NB4 (cell line): Measurements from ENCODE around the gene NEMP1.

Experiments used
- DNase-seq: peaks from one replicate; pipeline ENCODE4 v3.0.0; 2010; ENCODE audit warnings: low read depth
- H3K4me3 ChIP-seq: one replicate; pipeline ENCODE4 v1.5.1; 2011; ENCODE audit warnings: mild to moderate bottlenecking, low read depth, low read length, moderate library complexity
- CTCF ChIP-seq: IDR thresholded peaks from one replicate; pipeline ENCODE4 v1.5.1; 2012; ENCODE audit warnings: low read depth, low read length
- MAX ChIP-seq: IDR thresholded peaks from 2 replicates; pipeline ENCODE4 v1.6.1; 2011; ENCODE audit warnings: low read depth, low read length
- MYC ChIP-seq: IDR thresholded peaks from 2 replicates; pipeline ENCODE4 v1.6.1; 2011; ENCODE audit warnings: low read depth, low read length
- POLR2A ChIP-seq: IDR thresholded peaks from 2 replicates; pipeline ENCODE4 v1.6.1; 2011; ENCODE audit warnings: mild to moderate bottlenecking; ENCODE audit not compliant: insufficient read length; ENCODE audit errors: extremely low read depth

NEMP1 gene

GRCh38 chr12:57107456-57108155 lies 29.0 kb upstream of the NEMP1 start:
- H3K4me3 ChIP-seq, result no peak overlapping the region
- no peak for TF ChIP-seq POLR2A
- TF ChIP-seq MYC, result no peak
- no peak for TF ChIP-seq MAX
- TF ChIP-seq CTCF, result no peak
- no peak for DNase-seq

- no peak for TF ChIP-seq MAX
- TF ChIP-seq CTCF, result no peak
- TF ChIP-seq MYC, result no peak
- no peak for TF ChIP-seq POLR2A
Measured at GRCh38 chr12:57106021-57106708, 27.6 kb upstream of the NEMP1 start.

GRCh38 chr12:57105011-57105753 lies 26.6 kb upstream of the NEMP1 start:
- no peak for TF ChIP-seq CTCF
- no peak for DNase-seq
- no peak overlapping the region for H3K4me3 ChIP-seq

More at GRCh38 chr12:57106021-57106708, 27.6 kb upstream of the NEMP1 start:
- H3K4me3 ChIP-seq, result no peak overlapping the region
- DNase-seq, result no peak

- DNase-seq, result no peak
- no peak overlapping the region for H3K4me3 ChIP-seq
- no peak for TF ChIP-seq MAX
Measured at GRCh38 chr12:57104292-57104910, 25.8 kb upstream of the NEMP1 start.

- H3K4me3 ChIP-seq, result no peak overlapping the region
- TF ChIP-seq CTCF (no peak), POLR2A (no peak), MAX (no peak), MYC (no peak)
- DNase-seq, result no peak
Measured at GRCh38 chr12:57103856-57104255, 25.3 kb upstream of the NEMP1 start.
